GM12892 (cell line): ENCODE measurements around the gene NUPR2.

ENCODE experiments used
- POLR2A ChIP-seq: IDR thresholded peaks from 2 replicates; pipeline ENCODE4 v1.6.1; 2011; ENCODE audit warnings: low read depth, low read length, control low read depth
- POLR2AphosphoS5 ChIP-seq: IDR thresholded peaks from 2 replicates; pipeline ENCODE4 v1.6.1; 2011; ENCODE audit warnings: low read depth, low read length, control low read depth

GRCh38 chr7:56091591-56091990 lies 24.6 kb downstream of the NUPR2 start:
- no peak for TF ChIP-seq POLR2AphosphoS5
- TF ChIP-seq POLR2A, result no peak
